Type B pancreatic cell (in vitro differentiated cells): ENCODE data around the gene RAC3. TPM values are rescaled to one million over a fixed set of nuclear protein-coding genes. Genes with fewer than 3 reads are reported as not detected.

Source experiments
- DNase-seq: peaks from one replicate; pipeline ENCODE4 v3.0.0; 2021; ENCODE audit warnings: mixed read lengths; ENCODE audit not compliant: unreplicated experiment; ENCODE audit errors: extremely low spot score
- H3K27ac Mint-ChIP-seq: 2 replicates; pipeline ENCODE4 v1.8.0; 2021; ENCODE audit warnings: mild to moderate bottlenecking, mixed read lengths
- H3K27me3 Mint-ChIP-seq: 2 replicates; pipeline ENCODE4 v1.8.0; 2021; ENCODE audit warnings: mixed read lengths
- H3K36me3 Mint-ChIP-seq: 2 replicates; pipeline ENCODE4 v1.8.0; 2021; ENCODE audit warnings: mixed read lengths
- H3K4me1 Mint-ChIP-seq: one replicate; pipeline ENCODE4 v1.8.0; 2021; ENCODE audit warnings: mixed read lengths; ENCODE audit not compliant: unreplicated experiment
- H3K4me3 Mint-ChIP-seq: 2 replicates; pipeline ENCODE4 v1.8.0; 2021; ENCODE audit warnings: mild to moderate bottlenecking, mixed read lengths
- H3K9me3 Mint-ChIP-seq: 2 replicates; pipeline ENCODE4 v1.8.0; 2021; ENCODE audit warnings: mixed read lengths
- total RNA-seq: library from RNA; stranded (reverse); gene quantifications from 2 replicates; pipeline ENCODE4 v1.2.1, GENCODE V29; 2021; ENCODE audit warnings: low replicate concordance
- TF ChIP-seq, protein P1 (sequence below): fragments of 200-600 bp; sonication (generic); conservative IDR thresholded peaks from 2 replicates; pipeline ENCODE4 v1.5.0; 2021; ENCODE audit warnings: antibody characterized with exemption, mild to moderate bottlenecking

RAC3 gene
- total RNA-seq, 1 donor from 2014 or later, result 51.7 TPM

DNA sequence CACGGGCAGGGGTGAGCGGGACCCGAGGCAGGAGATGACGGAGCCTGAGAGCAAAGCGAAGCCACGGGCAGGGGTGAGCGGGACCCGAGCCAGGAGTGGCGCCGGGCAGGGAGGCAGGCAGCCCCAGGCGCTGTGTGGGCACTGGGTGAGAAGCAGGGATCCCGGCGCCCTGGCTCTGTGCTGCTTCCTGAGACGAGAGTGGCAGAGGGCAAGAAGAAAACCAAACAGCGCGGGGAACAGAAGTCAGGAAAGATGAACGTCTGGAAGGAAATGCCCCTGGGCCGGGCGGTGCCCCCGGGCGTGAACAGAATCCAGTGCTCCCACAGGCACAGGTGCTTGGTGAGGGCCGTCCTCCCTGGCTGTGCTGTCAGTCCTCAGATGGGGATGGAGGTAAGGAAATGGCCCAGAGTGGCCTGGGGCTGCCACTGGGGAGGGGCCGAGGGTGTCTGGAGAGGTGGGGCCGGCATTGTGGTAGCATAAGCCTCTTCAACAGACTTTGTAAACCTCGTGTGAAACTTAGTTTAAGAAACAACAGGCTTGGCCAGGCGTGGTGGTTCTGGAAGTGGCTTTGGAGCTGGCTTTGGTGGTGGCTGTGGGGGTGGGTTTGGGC is 44.2 kb upstream of the RAC3 start:
- no peaks in the 10 kb centered on the region for H3K27me3 Mint-ChIP-seq
- TF ChIP-seq, protein P1, sequence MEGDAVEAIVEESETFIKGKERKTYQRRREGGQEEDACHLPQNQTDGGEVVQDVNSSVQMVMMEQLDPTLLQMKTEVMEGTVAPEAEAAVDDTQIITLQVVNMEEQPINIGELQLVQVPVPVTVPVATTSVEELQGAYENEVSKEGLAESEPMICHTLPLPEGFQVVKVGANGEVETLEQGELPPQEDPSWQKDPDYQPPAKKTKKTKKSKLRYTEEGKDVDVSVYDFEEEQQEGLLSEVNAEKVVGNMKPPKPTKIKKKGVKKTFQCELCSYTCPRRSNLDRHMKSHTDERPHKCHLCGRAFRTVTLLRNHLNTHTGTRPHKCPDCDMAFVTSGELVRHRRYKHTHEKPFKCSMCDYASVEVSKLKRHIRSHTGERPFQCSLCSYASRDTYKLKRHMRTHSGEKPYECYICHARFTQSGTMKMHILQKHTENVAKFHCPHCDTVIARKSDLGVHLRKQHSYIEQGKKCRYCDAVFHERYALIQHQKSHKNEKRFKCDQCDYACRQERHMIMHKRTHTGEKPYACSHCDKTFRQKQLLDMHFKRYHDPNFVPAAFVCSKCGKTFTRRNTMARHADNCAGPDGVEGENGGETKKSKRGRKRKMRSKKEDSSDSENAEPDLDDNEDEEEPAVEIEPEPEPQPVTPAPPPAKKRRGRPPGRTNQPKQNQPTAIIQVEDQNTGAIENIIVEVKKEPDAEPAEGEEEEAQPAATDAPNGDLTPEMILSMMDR, result no peak
- peaks cover 9% of the 10 kb centered on the region for H3K36me3 Mint-ChIP-seq
- no peaks in the 10 kb centered on the region for H3K9me3 Mint-ChIP-seq
- H3K27ac Mint-ChIP-seq, result no peak overlapping the region
- H3K4me1 Mint-ChIP-seq, result no peaks in the 10 kb centered on the region
- no peak overlapping the region for H3K4me3 Mint-ChIP-seq
- DNase-seq, result no peak

DNA sequence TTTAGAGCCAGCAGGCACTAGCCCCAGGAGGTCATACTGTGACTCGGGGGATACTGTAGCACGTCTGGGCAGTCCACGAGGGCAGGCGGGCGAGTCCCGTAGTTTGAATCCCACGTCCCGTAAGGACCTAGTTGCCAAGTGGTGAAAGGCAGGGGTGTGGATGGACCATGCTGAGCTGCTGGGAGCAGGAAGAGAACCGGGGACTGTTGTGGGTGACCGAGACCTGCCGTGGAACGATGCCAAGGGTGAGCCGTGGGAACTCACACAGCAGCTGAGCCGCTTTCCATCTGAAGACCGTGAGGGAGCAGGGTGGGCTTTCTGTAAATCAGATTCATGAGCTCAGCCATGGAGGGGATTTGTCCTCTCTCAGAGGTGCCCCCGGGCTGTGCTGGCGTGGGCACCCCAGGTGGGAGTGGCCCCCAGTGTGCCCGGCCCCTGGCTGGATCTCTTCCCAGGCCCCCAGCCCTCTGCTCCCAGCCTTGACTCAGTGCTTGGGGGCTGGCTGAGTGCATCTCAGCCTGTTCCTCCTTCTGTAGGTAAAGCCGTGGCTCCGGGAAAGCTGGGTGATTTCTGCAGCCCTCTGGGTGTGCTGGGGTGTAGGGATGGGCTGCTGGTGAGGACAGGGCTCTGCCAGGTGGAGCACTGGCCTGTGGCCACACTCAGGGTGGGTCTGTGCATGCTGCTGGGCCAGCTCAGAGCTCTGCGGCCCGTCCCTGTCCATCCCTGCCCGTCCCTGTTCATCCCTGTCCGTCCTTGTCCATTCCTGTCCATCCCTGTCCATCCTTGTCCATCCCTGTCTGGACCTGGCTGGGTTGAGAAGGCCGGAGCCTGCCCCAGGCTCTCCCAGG is 40.4 kb upstream of the RAC3 start:
- H3K4me1 Mint-ChIP-seq, result peaks cover 10% of the 10 kb centered on the region
- peak overlapping the region; percentile 59 for H3K27ac Mint-ChIP-seq
- DNase-seq, result no peak

DNA sequence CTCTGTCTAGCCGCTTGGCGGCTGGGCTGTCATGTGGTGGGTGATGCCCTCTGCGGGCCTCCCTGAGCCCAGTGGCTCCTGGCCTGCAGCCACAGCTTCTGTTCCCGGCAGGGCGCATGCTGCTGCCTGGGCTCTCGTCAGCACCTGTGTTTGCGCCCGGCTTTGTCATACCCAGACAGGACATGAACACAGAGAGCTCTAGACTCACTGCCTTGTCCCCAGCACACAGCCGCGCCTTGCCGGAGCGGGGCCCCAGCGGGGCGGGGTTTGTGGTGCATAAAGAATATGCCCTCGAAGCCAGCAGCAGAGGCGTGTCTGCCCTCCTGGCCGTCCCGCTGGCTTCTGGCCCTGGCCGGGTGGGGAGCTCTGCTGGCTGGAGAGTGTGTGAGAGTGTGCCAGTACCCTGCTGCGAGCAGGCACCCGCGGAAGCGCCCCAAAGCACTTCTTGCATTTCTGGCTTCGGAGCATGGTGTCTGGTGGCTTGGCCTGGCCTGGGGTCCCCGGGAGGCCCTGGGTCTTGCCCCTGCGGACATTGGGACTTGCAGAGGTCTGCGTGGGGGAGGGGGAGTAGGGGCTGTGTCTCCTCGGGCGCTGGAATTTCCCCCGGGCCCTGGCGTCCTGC is 39.7 kb upstream of the RAC3 start:
- TF ChIP-seq, protein P1, result no peak
- H3K36me3 Mint-ChIP-seq, result peaks cover 5% of the 10 kb centered on the region
- peaks cover 10% of the 10 kb centered on the region for H3K4me1 Mint-ChIP-seq
- DNase-seq, result peak; percentile 79
- no peaks in the 10 kb centered on the region for H3K9me3 Mint-ChIP-seq
- H3K27ac Mint-ChIP-seq, result no peak overlapping the region
- peak overlapping the region; percentile 47 for H3K4me3 Mint-ChIP-seq
- H3K27me3 Mint-ChIP-seq, result no peaks in the 10 kb centered on the region

More for the DNA sequence above, 40.4 kb upstream of the RAC3 start:
- H3K4me3 Mint-ChIP-seq, result no peak overlapping the region
- H3K36me3 Mint-ChIP-seq, result peaks cover 5% of the 10 kb centered on the region
- H3K27me3 Mint-ChIP-seq, result no peaks in the 10 kb centered on the region
- H3K9me3 Mint-ChIP-seq, result no peaks in the 10 kb centered on the region
- TF ChIP-seq, protein P1, result no peak

DNA sequence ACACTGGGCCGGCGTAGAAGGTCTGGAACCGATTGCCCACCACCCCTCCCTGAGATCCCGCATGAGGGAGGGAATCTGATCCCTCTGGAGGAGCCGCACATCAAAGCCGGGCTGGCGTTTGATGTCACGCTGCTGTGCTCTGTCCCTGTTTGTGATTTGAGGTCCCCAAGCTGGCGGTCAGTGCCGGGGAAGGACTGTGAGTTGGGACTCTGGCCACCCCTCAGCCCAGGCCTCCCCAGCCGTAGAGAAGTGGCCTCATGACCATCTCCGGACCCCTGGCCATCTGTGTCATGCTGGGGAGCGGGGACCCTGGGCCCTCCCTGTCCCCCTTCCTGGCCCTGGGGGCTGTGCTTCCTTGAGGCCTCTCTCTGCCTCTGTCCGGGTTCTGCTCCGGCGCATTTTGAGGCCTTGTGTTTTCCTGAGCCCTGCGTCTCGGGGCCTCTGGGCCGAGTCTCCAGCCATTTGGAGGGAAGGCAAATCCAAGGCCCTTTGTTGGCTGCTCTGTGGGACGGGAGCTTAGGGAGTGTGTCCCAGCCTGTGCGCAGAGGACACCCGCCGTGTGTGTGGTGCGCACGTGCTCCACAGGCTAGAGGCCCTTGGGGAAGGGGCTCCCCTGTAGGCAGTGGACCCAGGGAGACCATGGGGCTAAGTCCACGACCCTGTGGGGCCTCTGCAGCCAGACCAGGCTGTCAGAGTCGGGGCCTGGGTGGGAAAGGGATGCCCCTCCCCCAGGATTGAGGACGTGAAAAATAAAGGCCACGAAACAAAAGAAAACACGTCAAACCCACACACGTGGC is 39.0 kb upstream of the RAC3 start:
- H3K4me3 Mint-ChIP-seq, result peak overlapping the region; percentile 47
- DNase-seq, result peak; percentile 73
- H3K4me1 Mint-ChIP-seq, result peaks cover 10% of the 10 kb centered on the region
- H3K9me3 Mint-ChIP-seq, result no peaks in the 10 kb centered on the region
- H3K27ac Mint-ChIP-seq, result no peak overlapping the region
- no peaks in the 10 kb centered on the region for H3K27me3 Mint-ChIP-seq
- TF ChIP-seq, protein P1, result no peak
- peaks cover 5% of the 10 kb centered on the region for H3K36me3 Mint-ChIP-seq

DNA sequence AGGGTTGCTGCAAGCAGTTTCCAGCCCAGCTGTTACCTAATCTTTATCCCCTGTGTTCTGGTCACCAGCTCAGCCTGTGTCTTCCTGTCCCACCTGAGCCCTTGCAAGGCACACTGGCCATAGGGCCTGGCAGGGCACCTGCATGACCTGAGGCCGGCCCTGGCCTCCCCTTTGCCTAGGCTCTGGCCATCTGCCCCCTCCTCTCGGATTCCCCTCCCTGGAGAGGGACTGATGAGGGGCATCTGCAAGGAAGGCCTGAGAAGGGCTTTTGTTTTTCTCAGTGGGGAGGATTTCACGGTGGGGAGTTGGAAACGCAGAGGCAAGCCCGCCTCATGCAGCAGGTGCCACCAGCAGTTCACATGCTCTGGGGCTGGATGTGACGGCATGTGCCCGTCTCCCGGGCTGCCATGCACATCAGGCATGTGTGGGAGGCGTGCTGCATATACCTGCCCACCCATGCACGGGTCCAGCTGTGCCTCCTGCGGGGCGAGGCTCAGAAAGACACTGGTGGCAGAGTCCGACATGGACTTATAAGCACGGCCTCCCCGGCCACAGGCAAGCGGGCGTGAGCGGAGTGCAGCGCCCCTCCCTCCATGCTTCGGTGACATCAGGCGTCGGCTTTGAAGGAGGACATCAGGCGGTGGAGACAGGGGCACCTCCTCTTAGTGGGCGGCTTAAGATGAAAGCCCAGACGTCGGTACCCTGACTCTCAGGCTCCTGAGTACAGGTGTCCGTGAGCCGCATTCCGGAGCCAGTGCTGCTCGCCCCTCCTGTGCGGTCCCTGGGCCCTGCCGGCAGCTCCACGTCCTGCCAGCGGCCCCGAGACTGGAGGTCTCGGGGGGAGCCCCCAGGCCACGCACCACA is 37.5 kb upstream of the RAC3 start:
- Mint-ChIP-seq H3K27ac (no peak overlapping the region), H3K4me1 (peaks cover 15% of the 10 kb centered on the region), H3K4me3 (no peak overlapping the region), H3K36me3 (peaks cover 10% of the 10 kb centered on the region), H3K27me3 (no peaks in the 10 kb centered on the region), H3K9me3 (no peaks in the 10 kb centered on the region)
- DNase-seq, result no peak
- TF ChIP-seq, protein P1, result no peak
